Measurements from ENCODE around the gene CEACAM7.

Gene CEACAM7

DNA sequence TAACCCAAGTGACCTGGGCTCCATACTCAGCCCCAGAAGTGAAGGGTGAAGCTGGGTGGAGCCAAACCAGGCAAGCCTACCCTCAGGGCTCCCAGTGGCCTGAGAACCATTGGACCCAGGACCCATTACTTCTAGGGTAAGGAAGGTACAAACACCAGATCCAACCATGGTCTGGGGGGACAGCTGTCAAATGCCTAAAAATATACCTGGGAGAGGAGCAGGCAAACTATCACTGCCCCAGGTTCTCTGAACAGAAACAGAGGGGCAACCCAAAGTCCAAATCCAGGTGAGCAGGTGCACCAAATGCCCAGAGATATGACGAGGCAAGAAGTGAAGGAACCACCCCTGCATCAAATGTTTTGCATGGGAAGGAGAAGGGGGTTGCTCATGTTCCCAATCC lies 6.1 kb upstream of the CEACAM7 start:
- no peak for DNase-seq (ENCODE audit: low read depth)
- no peak overlapping the region for H3K4me3 ChIP-seq (ENCODE audit: low read depth, low read length)
- TF ChIP-seq, protein P1, sequence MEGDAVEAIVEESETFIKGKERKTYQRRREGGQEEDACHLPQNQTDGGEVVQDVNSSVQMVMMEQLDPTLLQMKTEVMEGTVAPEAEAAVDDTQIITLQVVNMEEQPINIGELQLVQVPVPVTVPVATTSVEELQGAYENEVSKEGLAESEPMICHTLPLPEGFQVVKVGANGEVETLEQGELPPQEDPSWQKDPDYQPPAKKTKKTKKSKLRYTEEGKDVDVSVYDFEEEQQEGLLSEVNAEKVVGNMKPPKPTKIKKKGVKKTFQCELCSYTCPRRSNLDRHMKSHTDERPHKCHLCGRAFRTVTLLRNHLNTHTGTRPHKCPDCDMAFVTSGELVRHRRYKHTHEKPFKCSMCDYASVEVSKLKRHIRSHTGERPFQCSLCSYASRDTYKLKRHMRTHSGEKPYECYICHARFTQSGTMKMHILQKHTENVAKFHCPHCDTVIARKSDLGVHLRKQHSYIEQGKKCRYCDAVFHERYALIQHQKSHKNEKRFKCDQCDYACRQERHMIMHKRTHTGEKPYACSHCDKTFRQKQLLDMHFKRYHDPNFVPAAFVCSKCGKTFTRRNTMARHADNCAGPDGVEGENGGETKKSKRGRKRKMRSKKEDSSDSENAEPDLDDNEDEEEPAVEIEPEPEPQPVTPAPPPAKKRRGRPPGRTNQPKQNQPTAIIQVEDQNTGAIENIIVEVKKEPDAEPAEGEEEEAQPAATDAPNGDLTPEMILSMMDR (IDR thresholded peaks at IDR 0.05; ENCODE audit: low read depth, low read length), result no peak
- TF ChIP-seq POLR2A (IDR thresholded peaks at IDR 0.05; ENCODE audit: extremely low read depth, insufficient read length), result no peak
- no peak for TF ChIP-seq MYC (IDR thresholded peaks at IDR 0.05; ENCODE audit: low read depth, low read length)
- TF ChIP-seq MAX (IDR thresholded peaks at IDR 0.05; ENCODE audit: low read depth, low read length), result no peak

- peak; percentile 7 for DNase-seq (ENCODE audit: low read depth)
- TF ChIP-seq POLR2A (IDR thresholded peaks at IDR 0.05; ENCODE audit: extremely low read depth, insufficient read length), result no peak
- TF ChIP-seq, protein P1 (IDR thresholded peaks at IDR 0.05; ENCODE audit: low read depth, low read length), result peak; percentile 53
- no peak overlapping the region for H3K4me3 ChIP-seq (ENCODE audit: low read depth, low read length)
These were observed 3.3 kb upstream of the CEACAM7 start for GRCh38 chr19:41691268-41691970.

GRCh38 chr19:41690801-41691065 lies 2.7 kb upstream of the CEACAM7 start:
- TF ChIP-seq MAX (IDR thresholded peaks at IDR 0.05; ENCODE audit: low read depth, low read length), result no peak
- peak; percentile 53 for DNase-seq (ENCODE audit: low read depth)
- no peak overlapping the region for H3K4me3 ChIP-seq (ENCODE audit: low read depth, low read length)

DNA sequence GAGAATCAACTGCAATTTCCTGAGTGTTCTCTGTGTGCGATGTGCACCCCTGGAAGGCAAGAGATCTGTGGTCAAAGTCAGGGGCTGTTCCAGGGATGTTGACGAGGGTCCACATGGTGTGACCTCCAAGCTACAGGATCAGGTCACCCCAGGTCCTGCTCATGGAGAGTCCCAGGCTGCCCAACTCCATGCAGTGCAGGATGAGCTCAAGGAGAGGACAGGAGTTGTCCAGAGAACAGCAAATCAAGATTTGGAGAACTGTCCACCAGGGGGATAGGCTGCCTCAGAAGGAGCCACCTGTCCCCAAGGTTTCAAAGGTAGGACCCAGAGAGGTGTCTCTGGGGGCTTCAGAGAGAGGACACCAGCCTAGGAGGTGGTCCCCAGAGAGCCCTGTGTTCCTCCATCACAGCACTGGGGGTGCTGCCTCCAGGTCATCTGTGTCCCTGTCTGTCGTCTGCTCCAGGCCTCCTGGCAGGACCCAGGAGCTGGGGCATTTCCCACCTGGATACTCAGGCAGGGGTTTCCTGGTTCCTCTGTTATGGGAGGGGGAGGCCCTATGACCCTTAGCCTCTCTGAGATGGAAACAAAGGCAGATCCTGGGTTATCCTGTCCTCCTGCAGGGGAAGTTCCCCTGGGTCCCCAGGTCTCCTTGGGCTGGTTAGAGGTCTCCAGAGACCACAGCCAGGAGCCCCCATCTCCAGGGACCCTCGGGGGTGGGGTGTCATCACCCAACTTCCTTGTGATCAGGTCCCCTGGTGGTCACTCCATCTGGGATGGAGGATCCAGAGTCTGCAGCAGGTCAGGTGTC lies 2.1 kb upstream of the CEACAM7 start:
- H3K4me3 ChIP-seq (ENCODE audit: low read depth, low read length), result no peak overlapping the region
- DNase-seq (ENCODE audit: low read depth), result no peak
- TF ChIP-seq MAX (IDR thresholded peaks at IDR 0.05; ENCODE audit: low read depth, low read length) (no peak), MYC (IDR thresholded peaks at IDR 0.05; ENCODE audit: low read depth, low read length) (no peak), POLR2A (IDR thresholded peaks at IDR 0.05; ENCODE audit: extremely low read depth, insufficient read length) (no peak)
- TF ChIP-seq, protein P1 (IDR thresholded peaks at IDR 0.05; ENCODE audit: low read depth, low read length), result no peak

DNA sequence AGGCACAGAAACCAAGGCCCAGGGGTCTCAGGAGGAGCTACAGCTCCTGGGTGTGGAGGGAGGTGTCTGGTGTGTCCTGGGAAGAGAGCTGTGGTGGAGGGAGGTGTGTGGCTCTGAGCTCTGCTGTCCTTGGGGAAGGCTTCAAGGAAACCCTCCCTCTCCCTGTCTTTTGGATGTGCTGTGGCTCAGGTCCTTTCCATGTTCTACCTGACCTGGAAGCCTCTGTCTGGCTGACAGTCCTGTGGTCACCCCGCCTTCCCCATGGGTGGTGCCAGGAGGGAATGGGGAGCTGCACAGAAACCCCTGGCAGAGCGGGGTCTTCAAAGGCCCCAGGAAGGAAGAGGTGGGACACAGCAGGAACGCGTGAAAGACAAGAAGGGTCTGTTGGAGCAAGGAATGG lies 617 bp upstream of the CEACAM7 start:
- no peak for DNase-seq (ENCODE audit: low read depth)
- TF ChIP-seq MYC (IDR thresholded peaks at IDR 0.05; ENCODE audit: low read depth, low read length) (no peak), POLR2A (IDR thresholded peaks at IDR 0.05; ENCODE audit: extremely low read depth, insufficient read length) (no peak), MAX (IDR thresholded peaks at IDR 0.05; ENCODE audit: low read depth, low read length) (no peak)
- TF ChIP-seq, protein P1 (IDR thresholded peaks at IDR 0.05; ENCODE audit: low read depth, low read length), result no peak
- H3K4me3 ChIP-seq (ENCODE audit: low read depth, low read length), result no peak overlapping the region

- DNase-seq (ENCODE audit: low read depth), result no peak
- no peak overlapping the region for H3K4me3 ChIP-seq (ENCODE audit: low read depth, low read length)
- no peak for TF ChIP-seq MYC (IDR thresholded peaks at IDR 0.05; ENCODE audit: low read depth, low read length)
- TF ChIP-seq, protein P1 (IDR thresholded peaks at IDR 0.05; ENCODE audit: low read depth, low read length), result no peak
- TF ChIP-seq MAX (IDR thresholded peaks at IDR 0.05; ENCODE audit: low read depth, low read length), result no peak
These were observed 651 bp downstream of the CEACAM7 start for GRCh38 chr19:41687419-41687818.

Data from NB4 (cell line).